DMS153 treated with DMSO at 0.1 percent for 48 hours (cell line): ENCODE measurements around the gene KRTAP3-2.

Experiments
- DNase-seq: peaks from one replicate; lab custom pipeline; 2025; ENCODE audit not compliant: unreplicated experiment; lab: John Stamatoyannopoulos, UW

KRTAP3-2 gene

GRCh38 chr17:40966848-40967247, 32.9 kb downstream of the KRTAP3-2 start, which contains the start of gene KRT39:
Gene KRT39, minus strand, starts transcription at chr17:40966948. Its CDS starts 92 bp downstream, at chr17:40966856.
- no peak for DNase-seq

- DNase-seq, result no peak
Observed at GRCh38 chr17:40963838-40964237, 35.9 kb downstream of the KRTAP3-2 start.

- no peak for DNase-seq
Observed at GRCh38 chr17:40962059-40962561, 37.6 kb downstream of the KRTAP3-2 start.

- DNase-seq, result no peak
Observed at GRCh38 chr17:40961591-40961990, 38.1 kb downstream of the KRTAP3-2 start.

GRCh38 chr17:40960144-40960543, 39.6 kb downstream of the KRTAP3-2 start:
- no peak for DNase-seq

- peak; percentile 31 for DNase-seq
Observed at GRCh38 chr17:40958086-40958953, 41.4 kb downstream of the KRTAP3-2 start.

GRCh38 chr17:40956401-40957254, 43.1 kb downstream of the KRTAP3-2 start:
- no peak for DNase-seq

- DNase-seq, result no peak
Observed at GRCh38 chr17:40953881-40954280, 45.8 kb downstream of the KRTAP3-2 start.

GRCh38 chr17:40952661-40953060, 47.0 kb downstream of the KRTAP3-2 start:
- DNase-seq, result no peak

- DNase-seq, result no peak
Observed at GRCh38 chr17:40952154-40952553, 47.6 kb downstream of the KRTAP3-2 start.

- DNase-seq, result no peak
Observed at GRCh38 chr17:40951011-40951622, 48.6 kb downstream of the KRTAP3-2 start.

GRCh38 chr17:40950176-40950575, 49.5 kb downstream of the KRTAP3-2 start:
- no peak for DNase-seq

- peak; percentile 31 for DNase-seq
Observed at GRCh38 chr17:40949418-40949817, 50.3 kb downstream of the KRTAP3-2 start.
